Calu3 (cell line): ENCODE data around the gene CCDC92B. TPM values are rescaled to one million over a fixed set of nuclear protein-coding genes. Genes with fewer than 3 reads are reported as not detected.
A peak's percentile ranks its signal among the peaks of the same experiment; 100 is the strongest.

Experiments used
- BruUV-seq: library from RNA; stranded (reverse); fragments of 400-500 nt; replicated peaks from 2 replicates; lab custom pipeline; 2021; lab: Mats Ljungman, UMichigan
- CTCF ChIA-PET: fragments of 300-600 bp; sonication (Branson Sonifier 250); formaldehyde crosslinking; loops from one replicate; lab custom pipeline; 2022; ENCODE audit warnings: antibody characterized with exemption; lab: Charles Lee
- DNase-seq: peaks from one replicate; pipeline ENCODE4 v3.0.0; 2022
- H3K27ac Mint-ChIP-seq: one replicate; pipeline ENCODE4 v1.8.0; 2022; ENCODE audit warnings: mixed read lengths; ENCODE audit not compliant: unreplicated experiment
- H3K27me3 Mint-ChIP-seq: one replicate; pipeline ENCODE4 v1.8.0; 2022; ENCODE audit warnings: mixed read lengths; ENCODE audit not compliant: unreplicated experiment
- H3K36me3 Mint-ChIP-seq: one replicate; pipeline ENCODE4 v1.8.0; 2022; ENCODE audit warnings: mild to moderate bottlenecking, moderate library complexity, mixed read lengths; ENCODE audit not compliant: insufficient read depth, unreplicated experiment
- H3K4me1 Mint-ChIP-seq: one replicate; pipeline ENCODE4 v1.8.0; 2022; ENCODE audit warnings: mild to moderate bottlenecking, low read depth, mixed read lengths; ENCODE audit not compliant: unreplicated experiment
- H3K4me3 Mint-ChIP-seq: one replicate; pipeline ENCODE4 v1.8.0; 2022; ENCODE audit warnings: mild to moderate bottlenecking, low read depth, moderate library complexity, mixed read lengths; ENCODE audit not compliant: unreplicated experiment
- H3K9me3 Mint-ChIP-seq: one replicate; pipeline ENCODE4 v1.8.0; 2022; ENCODE audit warnings: low read depth, mixed read lengths; ENCODE audit not compliant: unreplicated experiment
- CTCF ChIP-seq: fragments of 200-600 bp; IDR thresholded peaks from one replicate; pipeline ENCODE4 v1.8.0; 2022; ENCODE audit warnings: antibody characterized with exemption; ENCODE audit not compliant: unreplicated experiment
- intact Hi-C: fragments of 100-400 bp; cut with micrococcal nuclease; formaldehyde crosslinking; loops from one replicate; pipeline ENCODE4 v1.10.0; 2022; ENCODE audit not compliant: unreplicated experiment
- total RNA-seq: library from RNA; stranded (reverse); gene quantifications from 2 replicates; pipeline ENCODE4 v1.2.3, GENCODE V29; 2022

CCDC92B gene
- total RNA-seq, 1 experiment from 2014 or later, result not detected

- H3K27ac Mint-ChIP-seq, result no peak overlapping the region
- peaks cover 17% of the 10 kb centered on the region for H3K4me1 Mint-ChIP-seq
- H3K27me3 Mint-ChIP-seq, result peaks cover 57% of the 10 kb centered on the region
- CTCF ChIA-PET, result interaction anchor here (0.6 kb wide), 1 partner anchor 31 kb away, joined by 3 read pairs; no protein-coding TSS in a partner anchor
- BruUV-seq, result no TSS peak
- no peaks in the 10 kb centered on the region for H3K9me3 Mint-ChIP-seq
- no peak for TF ChIP-seq CTCF
- DNase-seq, result no peak
- no peaks in the 10 kb centered on the region for H3K36me3 Mint-ChIP-seq
- intact Hi-C loops, result no loop called here
- H3K4me3 Mint-ChIP-seq, result peak overlapping the region; percentile 49
Measured at GRCh38 chr17:2797226-2797625, 47.8 kb upstream of the CCDC92B start.

DNA sequence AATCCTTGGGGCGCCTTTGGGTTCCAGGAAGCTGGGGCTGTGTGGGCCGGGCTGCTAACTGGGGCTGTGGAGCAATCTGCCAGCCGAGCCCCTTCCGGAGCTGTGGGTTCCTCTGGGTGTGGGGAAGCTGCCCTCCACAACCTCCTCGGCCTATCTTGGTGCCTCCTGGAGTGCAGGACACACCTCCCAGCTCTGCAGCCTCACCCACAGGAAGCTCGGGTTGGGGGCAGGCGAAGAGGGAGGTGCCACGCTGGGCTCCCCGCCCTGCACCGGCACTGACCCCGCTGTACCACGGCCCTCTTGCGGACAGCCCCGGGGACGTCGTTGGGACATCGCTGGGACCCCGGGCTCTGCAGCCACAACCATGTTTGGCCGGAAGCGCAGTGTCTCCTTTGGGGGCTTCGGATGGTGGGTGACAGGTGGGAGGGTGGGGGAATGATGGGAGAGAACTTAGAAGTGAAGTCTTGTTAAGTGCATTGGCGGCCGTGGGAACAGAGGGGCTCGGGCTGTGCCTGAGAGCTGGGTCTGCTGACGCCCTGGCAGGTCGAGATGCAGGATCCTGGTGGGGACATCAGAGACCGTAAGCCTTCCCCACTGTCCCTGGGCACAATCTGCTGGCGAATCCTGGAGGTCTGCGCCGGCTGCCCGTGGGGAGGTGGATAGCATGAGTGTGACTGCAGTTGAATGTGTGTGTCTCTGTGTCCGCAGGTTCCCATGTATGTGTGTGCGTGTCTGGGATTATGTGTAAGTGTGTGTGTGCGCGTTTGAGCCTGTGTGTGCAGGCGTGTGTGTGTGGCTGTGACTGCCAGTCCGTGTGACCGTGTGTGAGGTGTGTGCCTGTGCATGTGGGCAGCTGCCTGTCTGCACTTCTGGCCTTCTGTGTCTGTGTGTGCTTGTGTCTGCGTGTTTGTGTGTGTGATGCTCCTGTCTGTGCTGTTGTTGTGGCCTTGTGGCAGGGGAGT lies 47.0 kb upstream of the CCDC92B start, which contains the start of gene RAP1GAP2:
Gene RAP1GAP2, plus strand, starts transcription at position 275 of the 962 bp plus-strand sequence. Its CDS starts 90 bp downstream, at position 365.
- Mint-ChIP-seq H3K36me3 (no peaks in the 10 kb centered on the region), H3K4me1 (peaks cover 17% of the 10 kb centered on the region), H3K9me3 (no peaks in the 10 kb centered on the region), H3K27ac (no peak within 1 kb of the TSS), H3K4me3 (peak within 1 kb of the TSS; percentile 49), H3K27me3 (peaks cover 50% of the 10 kb centered on the region)
- intact Hi-C loops, result no loop called here
- no TSS peak for BruUV-seq
- no peak for TF ChIP-seq CTCF
- peak; percentile 53 for DNase-seq
- CTCF ChIA-PET, result no interaction called here

- Mint-ChIP-seq H3K27ac (no peak overlapping the region), H3K4me3 (peak overlapping the region; percentile 49), H3K9me3 (no peaks in the 10 kb centered on the region), H3K27me3 (peaks cover 43% of the 10 kb centered on the region), H3K4me1 (peaks cover 17% of the 10 kb centered on the region), H3K36me3 (no peaks in the 10 kb centered on the region)
- CTCF ChIA-PET, result no interaction called here
- intact Hi-C loops, result no loop called here
- no TSS peak for BruUV-seq
- DNase-seq, result no peak
- TF ChIP-seq CTCF, result no peak
Measured at GRCh38 chr17:2795441-2796163, 46.1 kb upstream of the CCDC92B start.

- intact Hi-C loops, result no loop called here
- Mint-ChIP-seq H3K4me3 (no peak overlapping the region), H3K27me3 (peaks cover 30% of the 10 kb centered on the region), H3K9me3 (no peaks in the 10 kb centered on the region), H3K4me1 (peaks cover 17% of the 10 kb centered on the region), H3K27ac (no peak overlapping the region), H3K36me3 (no peaks in the 10 kb centered on the region)
- no TSS peak for BruUV-seq
- DNase-seq, result no peak
- TF ChIP-seq CTCF, result no peak
- CTCF ChIA-PET, result interaction anchor here (0.7 kb wide), 1 partner anchor 846 kb away, joined by 5 read pairs; no protein-coding TSS in a partner anchor
Measured at GRCh38 chr17:2794111-2794803, 44.8 kb upstream of the CCDC92B start.
